Trophoblast cell (in vitro differentiated cells and primary cell): Measurements from ENCODE around the gene SMOC1.

Experiments
- DNase-seq, 2 donors: peaks; one replicate each; pipeline ENCODE4 v3.0.0-alpha.2; 2016
- H2AFZ ChIP-seq: 2 replicates; pipeline ENCODE4 v1.6.1; 2013; ENCODE audit warnings: low read length, moderate library complexity, mild to moderate bottlenecking; ENCODE audit not compliant: insufficient read depth, poor library complexity
- H2AK5ac ChIP-seq: 2 replicates; pipeline ENCODE4 v1.6.1; 2013; ENCODE audit warnings: mild to moderate bottlenecking, low read length
- H2BK120ac ChIP-seq: 2 replicates; pipeline ENCODE4 v1.6.1; 2013; ENCODE audit warnings: low read length, mild to moderate bottlenecking, moderate library complexity; ENCODE audit not compliant: insufficient read depth, poor library complexity
- H2BK12ac ChIP-seq: 2 replicates; pipeline ENCODE4 v1.6.1; 2013; ENCODE audit warnings: mild to moderate bottlenecking, low read length, moderate library complexity
- H2BK5ac ChIP-seq: 2 replicates; pipeline ENCODE4 v1.6.1; 2013; ENCODE audit warnings: low read length, low read depth, moderate library complexity, mild to moderate bottlenecking; ENCODE audit not compliant: poor library complexity
- H3K14ac ChIP-seq: 2 replicates; pipeline ENCODE4 v1.6.1; 2013; ENCODE audit warnings: mild to moderate bottlenecking, low read length
- H3K18ac ChIP-seq: 2 replicates; pipeline ENCODE4 v1.6.1; 2013; ENCODE audit warnings: mild to moderate bottlenecking, low read length
- H3K23ac ChIP-seq: 2 replicates; pipeline ENCODE4 v1.6.1; 2013; ENCODE audit warnings: low read length
- H3K27ac ChIP-seq: 2 replicates; pipeline ENCODE4 v1.5.1; 2013; ENCODE audit warnings: low read depth, mild to moderate bottlenecking, inconsistent platforms, low read length, moderate library complexity
- H3K27me3 ChIP-seq: 2 replicates; pipeline ENCODE4 v1.6.1; 2013; ENCODE audit warnings: inconsistent platforms, mild to moderate bottlenecking, low read length, moderate library complexity; ENCODE audit not compliant: insufficient read depth
- H3K36me3 ChIP-seq, 2 experiments: 1 replicate in 1 of 2; 2 replicates in 1 of 2; pipeline ENCODE4 v1.6.1; 2013; ENCODE audit warnings: low read length in 2 of 2, mild to moderate bottlenecking in 2 of 2, moderate library complexity in 1 of 2; ENCODE audit not compliant: insufficient read depth in 2 of 2, control insufficient read depth in 1 of 2
- H3K4ac ChIP-seq: 2 replicates; pipeline ENCODE4 v1.6.1; 2013; ENCODE audit warnings: low read depth, mild to moderate bottlenecking, low read length, moderate library complexity
- H3K4me1 ChIP-seq, 2 experiments: 1 replicate in 1 of 2; 2 replicates in 1 of 2; pipeline ENCODE4 v1.6.1; 2013; ENCODE audit warnings: low read length in 2 of 2, mild to moderate bottlenecking in 2 of 2, moderate library complexity in 1 of 2; ENCODE audit not compliant: insufficient read depth in 2 of 2, control insufficient read depth in 1 of 2
- H3K4me2 ChIP-seq: 2 replicates; pipeline ENCODE4 v1.6.1; 2013; ENCODE audit warnings: inconsistent platforms, mild to moderate bottlenecking, low read length, moderate library complexity
- H3K4me3 ChIP-seq: 2 replicates; pipeline ENCODE4 v1.5.1; 2013; ENCODE audit warnings: mild to moderate bottlenecking, low read depth, low read length, inconsistent platforms
- H3K79me1 ChIP-seq: one replicate; pipeline ENCODE4 v1.6.1; 2013; ENCODE audit warnings: low read length
- H3K79me2 ChIP-seq: 2 replicates; pipeline ENCODE4 v1.6.1; 2013; ENCODE audit warnings: low read length, mild to moderate bottlenecking; ENCODE audit not compliant: control insufficient read depth, insufficient read depth, poor library complexity
- H3K9ac ChIP-seq: 2 replicates; pipeline ENCODE4 v1.6.1; 2013; ENCODE audit warnings: mild to moderate bottlenecking, low read length
- H3K9me3 ChIP-seq: 2 replicates; pipeline ENCODE4 v1.6.1; 2013; ENCODE audit warnings: low read depth, mild to moderate bottlenecking, control low read depth, inconsistent platforms, low read length; ENCODE audit not compliant: insufficient read depth
- H4K12ac ChIP-seq: 2 replicates; pipeline ENCODE4 v1.6.1; 2013; ENCODE audit warnings: low read depth, mild to moderate bottlenecking, low read length, moderate library complexity
- H4K8ac ChIP-seq: 2 replicates; pipeline ENCODE4 v1.6.1; 2013; ENCODE audit warnings: low read depth, mild to moderate bottlenecking, low read length, moderate library complexity
- H4K91ac ChIP-seq: one replicate; pipeline ENCODE4 v1.6.1; 2013; ENCODE audit warnings: low read depth, mild to moderate bottlenecking, low read length, moderate library complexity
- WGBS: extraction: QIAGEN DNeasy Blood & Tissue Kit; methylation state at CpG from one replicate; pipeline ENCODE4 v1.1.7; 2013; ENCODE audit warnings: missing lambda C conversion rate; ENCODE audit not compliant: insufficient read length, insufficient coverage; ENCODE audit errors: extremely low coverage; 5-methylcytosine and 5-hydroxymethylcytosine counted together

SMOC1 gene

DNA sequence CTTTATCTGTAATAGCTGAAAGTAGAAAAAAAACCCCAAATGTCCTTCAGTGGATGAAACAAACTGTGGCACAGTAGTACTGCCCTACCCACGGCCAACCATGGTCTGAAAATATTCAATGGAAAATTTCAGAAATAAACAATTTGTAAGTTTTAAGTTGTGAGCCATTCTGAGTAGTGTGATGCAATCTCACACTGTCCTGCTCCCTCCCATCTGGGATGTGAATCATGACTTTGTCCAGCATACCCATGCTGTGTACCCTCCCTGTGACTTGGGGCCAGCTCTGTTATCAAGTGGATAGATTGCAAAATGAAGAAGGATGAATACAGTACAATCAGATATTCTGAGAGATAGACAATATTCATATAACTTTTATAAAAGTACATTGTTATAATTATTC lies 106.2 kb downstream of the SMOC1 start:
- Histone ChIP-seq H2BK5ac (no peak overlapping the region), H3K27me3 (no peaks in the 10 kb centered on the region), H4K91ac (no peak overlapping the region), H3K79me1 (no peaks in the 10 kb centered on the region), H3K9me3 (peaks cover 2% of the 10 kb centered on the region), H4K8ac (no peak overlapping the region), H3K4me1 (no peaks in the 10 kb centered on the region), H3K36me3 (no peaks in the 10 kb centered on the region), H3K9ac (no peak overlapping the region), H3K4me2 (no peak overlapping the region), H3K23ac (no peak overlapping the region), H2BK12ac (no peak overlapping the region), H3K14ac (no peak overlapping the region), H2AK5ac (no peak overlapping the region), H3K4ac (no peak overlapping the region), H3K27ac (no peak overlapping the region), H3K79me2 (no peaks in the 10 kb centered on the region), H4K12ac (no peak overlapping the region), H2BK120ac (no peak overlapping the region), H2AFZ (no peak overlapping the region), H3K18ac (no peak overlapping the region), H3K4me3 (no peak overlapping the region)
- no peak for DNase-seq
- WGBS: no CpG with 5 or more reads among the region's 1 CpG

DNA sequence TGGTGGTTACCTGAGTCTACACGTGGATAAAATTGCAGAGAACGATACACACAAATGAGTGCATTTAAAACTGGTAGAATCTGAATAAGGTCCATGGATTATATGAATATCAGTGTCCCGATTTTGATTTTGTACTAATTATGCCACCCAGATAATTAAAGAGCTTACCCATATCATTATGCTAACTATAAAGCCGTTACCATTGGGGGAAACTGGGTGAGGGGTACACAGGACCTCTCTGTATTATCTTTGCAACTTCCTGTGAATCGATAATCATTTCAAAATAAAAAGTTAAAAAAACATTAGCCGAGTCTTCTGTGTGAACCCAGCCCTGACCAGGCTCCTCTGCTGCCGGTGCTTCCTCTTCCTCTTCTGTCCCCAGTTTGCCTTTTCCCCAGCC lies 107.1 kb downstream of the SMOC1 start:
- H3K4me2 ChIP-seq: no peak overlapping the region
- no peak overlapping the region for H3K23ac ChIP-seq
- no peak overlapping the region for H2BK5ac ChIP-seq
- no peaks in the 10 kb centered on the region for H3K9me3 ChIP-seq
- H3K18ac ChIP-seq: no peak overlapping the region
- no peak overlapping the region for H4K8ac ChIP-seq
- H3K4me1 ChIP-seq: no peaks in the 10 kb centered on the region
- no peak overlapping the region for H2AK5ac ChIP-seq
- no CpG with 5 or more reads among the region's 7 CpGs for WGBS
- H3K4me3 ChIP-seq: no peak overlapping the region
- no peaks in the 10 kb centered on the region for H3K27me3 ChIP-seq
- H3K27ac ChIP-seq: no peak overlapping the region
- no peaks in the 10 kb centered on the region for H3K79me1 ChIP-seq
- no peak overlapping the region for H4K12ac ChIP-seq
- H3K14ac ChIP-seq: no peak overlapping the region
- H2BK120ac ChIP-seq: no peak overlapping the region
- no peak overlapping the region for H2AFZ ChIP-seq
- H3K4ac ChIP-seq: no peak overlapping the region
- no peak overlapping the region for H4K91ac ChIP-seq
- DNase-seq: no peak
- H3K36me3 ChIP-seq: no peaks in the 10 kb centered on the region
- H3K9ac ChIP-seq: no peak overlapping the region
- H3K79me2 ChIP-seq: no peaks in the 10 kb centered on the region
- H2BK12ac ChIP-seq: no peak overlapping the region

DNA sequence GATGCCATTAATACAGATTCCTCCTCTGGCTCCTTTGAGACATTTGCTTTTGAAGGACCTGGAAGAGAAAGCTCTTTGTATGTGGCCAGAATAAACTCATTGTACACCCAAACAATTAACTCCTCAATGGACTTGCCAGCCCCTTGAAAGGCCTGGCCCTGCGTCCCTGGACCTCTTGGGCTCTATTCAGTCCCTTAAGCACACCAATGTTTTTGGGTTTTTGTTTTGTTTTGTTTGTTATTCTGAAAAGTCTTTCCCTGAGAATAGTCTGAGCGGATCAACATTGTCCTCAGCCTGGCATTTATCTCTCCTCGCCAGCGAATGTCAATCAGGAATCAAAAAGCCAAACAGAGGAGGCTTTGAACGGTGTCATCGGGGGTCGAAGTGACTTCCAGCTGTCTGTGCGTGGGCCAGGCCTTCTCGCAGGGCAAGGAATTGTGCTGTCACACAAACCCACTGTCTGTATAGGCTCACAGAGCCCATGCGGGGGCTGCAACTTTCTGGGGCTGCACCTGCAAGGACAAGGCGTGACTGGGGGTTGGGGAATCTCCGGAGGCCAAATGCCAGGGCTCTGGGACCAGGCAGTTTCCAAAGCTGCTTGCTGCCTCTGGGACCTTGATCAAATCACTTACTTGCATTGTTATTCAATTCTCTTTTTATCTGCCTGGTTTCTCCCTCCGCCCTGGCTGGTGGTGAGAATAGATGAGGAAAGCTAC lies 108.3 kb downstream of the SMOC1 start:
- Histone ChIP-seq H3K79me2 (no peaks in the 10 kb centered on the region), H3K36me3 (no peaks in the 10 kb centered on the region), H2AK5ac (no peak overlapping the region), H3K4me2 (no peak overlapping the region), H3K14ac (no peak overlapping the region), H2BK120ac (no peak overlapping the region), H3K4me3 (no peak overlapping the region), H3K4me1 (no peaks in the 10 kb centered on the region), H4K8ac (no peak overlapping the region), H4K91ac (no peak overlapping the region), H2BK5ac (no peak overlapping the region), H3K9me3 (no peaks in the 10 kb centered on the region), H3K27me3 (no peaks in the 10 kb centered on the region), H3K27ac (no peak overlapping the region), H2AFZ (no peak overlapping the region), H3K18ac (no peak overlapping the region), H3K4ac (no peak overlapping the region), H2BK12ac (no peak overlapping the region), H3K9ac (no peak overlapping the region), H3K23ac (no peak overlapping the region), H3K79me1 (no peaks in the 10 kb centered on the region), H4K12ac (no peak overlapping the region)
- no peak for DNase-seq
- WGBS: no CpG with 5 or more reads among the region's 13 CpGs

DNA sequence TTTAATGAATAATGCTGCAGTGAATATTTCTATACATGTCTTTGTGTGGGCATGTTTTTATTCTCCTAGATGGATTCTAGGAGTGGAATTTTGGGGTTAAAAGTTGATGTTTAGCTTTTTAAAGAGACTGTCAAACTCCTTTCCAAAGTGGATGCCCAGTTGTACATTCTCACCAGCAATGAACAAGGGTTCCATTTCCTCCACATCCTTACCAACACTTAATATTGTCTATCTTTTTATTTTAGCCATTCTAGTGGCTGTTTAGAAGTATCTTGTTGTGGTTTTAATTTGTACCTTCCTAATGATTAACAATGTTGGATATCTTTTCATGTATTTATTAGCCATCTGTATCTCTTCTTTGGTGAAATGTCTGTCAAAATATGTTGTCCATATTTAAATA lies 109.8 kb downstream of the SMOC1 start:
- Histone ChIP-seq H2BK120ac (no peak overlapping the region), H4K8ac (no peak overlapping the region), H3K79me2 (no peaks in the 10 kb centered on the region), H4K91ac (no peak overlapping the region), H2BK12ac (no peak overlapping the region), H3K9ac (no peak overlapping the region), H3K4me3 (no peak overlapping the region), H3K23ac (no peak overlapping the region), H3K79me1 (no peaks in the 10 kb centered on the region), H2AFZ (no peak overlapping the region), H3K14ac (no peak overlapping the region), H3K4me1 (no peaks in the 10 kb centered on the region), H3K36me3 (no peaks in the 10 kb centered on the region), H3K18ac (no peak overlapping the region), H3K27me3 (no peaks in the 10 kb centered on the region), H3K4me2 (no peak overlapping the region), H3K27ac (no peak overlapping the region), H3K9me3 (no peaks in the 10 kb centered on the region), H2BK5ac (no peak overlapping the region), H2AK5ac (no peak overlapping the region), H4K12ac (no peak overlapping the region), H3K4ac (no peak overlapping the region)
- no peak for DNase-seq
